PC-3 (cell line): ENCODE measurements around the gene LARP4B. TPM values are rescaled to one million over a fixed set of nuclear protein-coding genes. Genes with fewer than 3 reads are reported as not detected.

Experiments
- ATAC-seq: fragments of 200-7000 bp; cut with Tn5 transposase; 2 replicates; pipeline ENCODE4 v1.9.1; 2020; ENCODE audit warnings: mild to moderate bottlenecking, moderate library complexity
- BruUV-seq: library from RNA; stranded (reverse); fragments of 400-500 nt; replicated peaks from 2 replicates; lab custom pipeline; 2021; lab: Mats Ljungman, UMichigan
- CTCF ChIA-PET: fragments of 300-600 bp; sonication (Branson Sonifier 250); formaldehyde crosslinking; loops from one replicate; lab custom pipeline; 2022; ENCODE audit warnings: antibody characterized with exemption; lab: Charles Lee
- POLR2A ChIA-PET: fragments of 300-600 bp; sonication (Branson Sonifier 250); formaldehyde crosslinking; loops from one replicate; lab custom pipeline; 2022; ENCODE audit warnings: antibody characterized with exemption; ENCODE audit not compliant: unreplicated experiment; lab: Charles Lee
- DNase-seq: peaks from one replicate; pipeline ENCODE4 v3.0.0-alpha.2; 2015
- H2AFZ ChIP-seq: fragments of 300-600 bp; sonication (generic); 2 replicates; pipeline ENCODE4 v1.6.0; 2016; ENCODE audit warnings: antibody characterized with exemption, low read length
- H3F3A ChIP-seq: fragments of 300-600 bp; sonication (generic); one replicate; pipeline ENCODE4 v1.6.0; 2017; ENCODE audit warnings: antibody characterized with exemption, low read length, control low read depth, mild to moderate bottlenecking; ENCODE audit not compliant: unreplicated experiment
- H3K27ac ChIP-seq: fragments of 300-600 bp; sonication (generic); 2 replicates; pipeline ENCODE4 v1.5.1; 2016; ENCODE audit warnings: mild to moderate bottlenecking, low read length
- H3K27me3 ChIP-seq: fragments of 300-600 bp; sonication (generic); 2 replicates; pipeline ENCODE4 v1.6.1; 2016; ENCODE audit warnings: low read length, mixed read lengths
- H3K36me3 ChIP-seq: fragments of 300-600 bp; sonication (generic); 2 replicates; pipeline ENCODE4 v1.6.1; 2016; ENCODE audit warnings: low read depth, mixed run types, low read length, mixed read lengths
- H3K4me1 ChIP-seq: fragments of 300-600 bp; sonication (generic); 2 replicates; pipeline ENCODE4 v1.5.1; 2016; ENCODE audit warnings: low read length; ENCODE audit not compliant: insufficient read depth
- H3K4me2 ChIP-seq: fragments of 300-600 bp; sonication (generic); 2 replicates; pipeline ENCODE4 v1.6.0; 2016; ENCODE audit warnings: low read length
- H3K4me3 ChIP-seq: fragments of 300-600 bp; sonication (generic); 2 replicates; pipeline ENCODE4 v1.5.1; 2016; ENCODE audit warnings: mild to moderate bottlenecking, low read length, mixed read lengths
- H3K79me2 ChIP-seq: fragments of 300-600 bp; sonication (generic); 2 replicates; pipeline ENCODE4 v1.6.1; 2017; ENCODE audit warnings: low read length, mixed read lengths
- H3K9ac ChIP-seq: fragments of 300-600 bp; sonication (generic); 2 replicates; pipeline ENCODE4 v1.6.0; 2016; ENCODE audit warnings: mild to moderate bottlenecking, low read length
- H3K9me2 ChIP-seq: fragments of 300-600 bp; sonication (generic); replicated peaks from 2 replicates; pipeline ENCODE4 v1.6.1; 2016; ENCODE audit warnings: mixed run types, low read length, mixed read lengths
- H3K9me3 ChIP-seq: fragments of 300-600 bp; sonication (generic); 2 replicates; pipeline ENCODE4 v1.6.1; 2016; ENCODE audit warnings: low read length, mixed read lengths
- H4K20me1 ChIP-seq: fragments of 300-600 bp; sonication (generic); 2 replicates; pipeline ENCODE4 v1.6.1; 2016; ENCODE audit warnings: low read length, mixed read lengths
- CTCF ChIP-seq: fragments of 300-600 bp; sonication (generic); conservative IDR thresholded peaks from 2 replicates; pipeline ENCODE4 v1.5.1; 2017; ENCODE audit warnings: antibody characterized with exemption, low read depth, mild to moderate bottlenecking, low read length
- EZH2 ChIP-seq: fragments of 300-600 bp; sonication (generic); IDR thresholded peaks from one replicate; pipeline ENCODE4 v1.6.1; 2017; ENCODE audit warnings: antibody characterized with exemption, mild to moderate bottlenecking, low read length; ENCODE audit not compliant: unreplicated experiment
- EZH2phosphoT487 ChIP-seq: fragments of 300-600 bp; sonication (generic); IDR thresholded peaks from 2 replicates; pipeline ENCODE4 v1.6.1; 2018; ENCODE audit warnings: mild to moderate bottlenecking, antibody characterized with exemption, low read length, borderline replicate concordance
- intact Hi-C: fragments of 100-400 bp; cut with micrococcal nuclease; formaldehyde crosslinking; loops from 2 replicates; pipeline ENCODE4 v1.9.0; 2023
- total RNA-seq: library from RNA; depleted of rRNA; stranded (reverse); fragments of >200 nt; gene quantifications from 2 replicates; pipeline ENCODE4 v1.2.3, GENCODE V29; 2014

Gene LARP4B
- total RNA-seq, 1 experiment from 2014 or later, result 33.9 TPM

- H4K20me1 ChIP-seq, result no peaks in the 10 kb centered on the region
- H3K36me3 ChIP-seq, result no peaks in the 10 kb centered on the region
Measured at GRCh38 chr10:870564-871166, 60.8 kb downstream of the LARP4B start.

DNA sequence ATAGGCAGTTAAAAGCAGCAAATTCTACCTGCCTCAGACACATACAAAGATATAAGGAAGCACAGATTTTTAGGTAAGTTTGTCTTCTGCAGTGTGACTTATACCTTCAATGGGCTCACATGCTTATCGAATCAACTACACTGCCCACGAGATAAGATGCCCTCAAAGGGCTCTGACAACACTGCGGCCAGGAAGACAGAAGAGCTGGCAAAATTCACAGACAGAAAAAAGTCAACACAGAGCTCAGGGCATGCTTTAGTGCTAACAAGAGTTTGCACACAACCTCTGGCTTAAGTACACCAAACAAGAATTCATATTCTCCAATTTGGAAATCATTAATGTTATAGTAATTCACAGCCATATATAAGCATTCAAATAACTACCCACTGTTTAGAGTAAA, 62.3 kb downstream of the LARP4B start:
- no peaks in the 10 kb centered on the region for H3K4me1 ChIP-seq
- H3K27me3 ChIP-seq, result no peaks in the 10 kb centered on the region
- H3K27ac ChIP-seq, result no peak overlapping the region
- no peaks in the 10 kb centered on the region for H3F3A ChIP-seq
- no peak overlapping the region for H3K4me2 ChIP-seq
- no peaks in the 10 kb centered on the region for H3K79me2 ChIP-seq
- BruUV-seq, result no TSS peak
- ATAC-seq (no peak), DNase-seq (no peak)
- ChIA-PET POLR2A (no interaction called here), CTCF (no interaction called here)
- no peak overlapping the region for H3K9ac ChIP-seq
- TF ChIP-seq CTCF (no peak), EZH2 (no peak), EZH2phosphoT487 (no peak)
- no peak overlapping the region for H2AFZ ChIP-seq
- no peaks in the 10 kb centered on the region for H4K20me1 ChIP-seq
- H3K9me3 ChIP-seq, result no peaks in the 10 kb centered on the region
- H3K36me3 ChIP-seq, result no peaks in the 10 kb centered on the region
- H3K4me3 ChIP-seq, result no peak overlapping the region
- H3K9me2 ChIP-seq, result no peaks in the 10 kb centered on the region
- intact Hi-C loops, result no loop called here

More at GRCh38 chr10:870564-871166, 60.8 kb downstream of the LARP4B start:
- Histone ChIP-seq H3F3A (no peaks in the 10 kb centered on the region), H3K4me2 (no peak overlapping the region), H2AFZ (no peak overlapping the region), H3K27ac (no peak overlapping the region), H3K9me3 (no peaks in the 10 kb centered on the region), H3K4me3 (no peak overlapping the region), H3K27me3 (no peaks in the 10 kb centered on the region), H3K79me2 (no peaks in the 10 kb centered on the region), H3K9me2 (no peaks in the 10 kb centered on the region), H3K9ac (no peak overlapping the region), H3K4me1 (no peaks in the 10 kb centered on the region)
- ATAC-seq (no peak), DNase-seq (no peak)
- TF ChIP-seq CTCF, result no peak
- no peak for TF ChIP-seq EZH2
- no peak for TF ChIP-seq EZH2phosphoT487
- CTCF ChIA-PET, result no interaction called here
- intact Hi-C loops, result no loop called here
- no TSS peak for BruUV-seq
- POLR2A ChIA-PET, result no interaction called here

- H3K79me2 ChIP-seq, result no peaks in the 10 kb centered on the region
- POLR2A ChIA-PET, result no interaction called here
Measured at GRCh38 chr10:867807-868206, 63.7 kb downstream of the LARP4B start.

More at GRCh38 chr10:867807-868206, 63.7 kb downstream of the LARP4B start:
- CTCF ChIA-PET, result no interaction called here
- BruUV-seq, result no TSS peak
- ATAC-seq, result no peak
- H3K27ac ChIP-seq, result no peak overlapping the region
- H4K20me1 ChIP-seq, result no peaks in the 10 kb centered on the region
- H3F3A ChIP-seq, result no peaks in the 10 kb centered on the region
- TF ChIP-seq CTCF (no peak), EZH2 (no peak), EZH2phosphoT487 (no peak)
- H3K4me2 ChIP-seq, result no peak overlapping the region
- no peak overlapping the region for H3K9ac ChIP-seq
- intact Hi-C loops, result no loop called here
- no peaks in the 10 kb centered on the region for H3K4me1 ChIP-seq
- H3K9me2 ChIP-seq, result no peaks in the 10 kb centered on the region
- H3K27me3 ChIP-seq, result no peaks in the 10 kb centered on the region
- no peak overlapping the region for H3K4me3 ChIP-seq
- H2AFZ ChIP-seq, result no peak overlapping the region
- no peak for DNase-seq
- no peaks in the 10 kb centered on the region for H3K9me3 ChIP-seq
- H3K36me3 ChIP-seq, result no peaks in the 10 kb centered on the region
